Panc1 (cell line): Measurements from ENCODE around the gene CPXM1. TPM values are rescaled to one million over a fixed set of nuclear protein-coding genes. Genes with fewer than 3 reads are reported as not detected.
A peak's percentile ranks its signal among the peaks of the same experiment; 100 is the strongest.

Experiments used
- ATAC-seq: fragments of 200-7000 bp; cut with Tn5 transposase; 2 replicates; pipeline ENCODE4 v1.9.1; 2020; ENCODE audit warnings: mild to moderate bottlenecking, moderate library complexity
- BruUV-seq: library from RNA; stranded (reverse); fragments of 400-500 nt; replicated peaks from 2 replicates; lab custom pipeline; 2021; lab: Mats Ljungman, UMichigan
- CTCF ChIA-PET: fragments of 300-600 bp; sonication (Branson Sonifier 250); formaldehyde crosslinking; loops from one replicate; lab custom pipeline; 2022; ENCODE audit warnings: antibody characterized with exemption; lab: Charles Lee
- POLR2A ChIA-PET: fragments of 300-600 bp; sonication (Branson Sonifier 250); formaldehyde crosslinking; loops from one replicate; lab custom pipeline; 2022; ENCODE audit warnings: antibody characterized with exemption; lab: Charles Lee
- DNase-seq: peaks from one replicate; pipeline ENCODE4 v3.0.0-alpha.2; 2010; ENCODE audit warnings: low read depth, low spot score
- H3K27ac ChIP-seq: 2 replicates; pipeline ENCODE4 v1.5.1; 2011; ENCODE audit warnings: mild to moderate bottlenecking, low read length, inconsistent platforms
- H3K27me3 ChIP-seq: fragments of 200-500 bp; sonication (Bioruptor generic); 2 replicates; pipeline ENCODE4 v1.6.0; 2014; ENCODE audit warnings: low read length, inconsistent platforms; ENCODE audit not compliant: control insufficient read depth, insufficient read depth
- H3K36me3 ChIP-seq: fragments of 200-500 bp; sonication (Bioruptor generic); 2 replicates; pipeline ENCODE4 v1.5.1; 2014; ENCODE audit warnings: inconsistent platforms, mild to moderate bottlenecking, low read length, moderate library complexity; ENCODE audit not compliant: control insufficient read depth, insufficient read depth
- H3K4me1 ChIP-seq: 2 replicates; pipeline ENCODE4 v1.5.1; 2011; ENCODE audit warnings: inconsistent platforms, mild to moderate bottlenecking, low read length, moderate library complexity; ENCODE audit not compliant: control insufficient read depth, insufficient read depth
- H3K4me3 ChIP-seq, 2 experiments: 2 replicates each; pipeline ENCODE4 v1.5.1; 2011 to 2012; ENCODE audit warnings: low read depth in 2 of 2, low read length in 2 of 2, mild to moderate bottlenecking in 2 of 2, inconsistent platforms in 1 of 2, moderate library complexity in 1 of 2
- H3K9me3 ChIP-seq: fragments of 200-500 bp; sonication (Bioruptor generic); 2 replicates; pipeline ENCODE4 v1.5.1; 2014; ENCODE audit warnings: low read depth, mild to moderate bottlenecking, inconsistent platforms, low read length, moderate library complexity; ENCODE audit not compliant: control insufficient read depth, insufficient read depth
- CTCF ChIP-seq: fragments of 450-650 bp; IDR thresholded peaks from 2 replicates; pipeline ENCODE4 v1.5.1; 2017; ENCODE audit warnings: mild to moderate bottlenecking
- POLR2AphosphoS5 ChIP-seq: IDR thresholded peaks from 2 replicates; pipeline ENCODE4 v1.6.1; 2012; ENCODE audit warnings: mild to moderate bottlenecking, low read depth, low read length, moderate library complexity
- REST ChIP-seq, 2 experiments: IDR thresholded peaks; 2 replicates each; pipeline ENCODE4 v1.6.1; 2011 to 2012; ENCODE audit warnings: low read depth in 2 of 2, control low read depth in 1 of 2, low read length in 1 of 2, mild to moderate bottlenecking in 1 of 2, moderate library complexity in 1 of 2; ENCODE audit not compliant: insufficient read depth in 1 of 2
- SIN3A ChIP-seq: IDR thresholded peaks from 2 replicates; pipeline ENCODE4 v1.6.1; 2012; ENCODE audit warnings: low read depth, mild to moderate bottlenecking, low read length, moderate library complexity, borderline replicate concordance; ENCODE audit not compliant: insufficient read depth
- TCF7L2 ChIP-seq: IDR thresholded peaks from 2 replicates; pipeline ENCODE4 v1.6.1; 2011; ENCODE audit warnings: mild to moderate bottlenecking, low read depth, low read length, inconsistent platforms
- in situ Hi-C: cut with HindIII; loops from 2 replicates; pipeline ENCODE4 v1.10.0; 2016; ENCODE audit warnings: low sequenced_read_pairs, low pct_unique_long_range_greater_than_20kb
- intact Hi-C: fragments of 100-400 bp; cut with micrococcal nuclease; formaldehyde crosslinking; loops from one replicate; pipeline ENCODE4 v1.10.0; 2022; ENCODE audit not compliant: unreplicated experiment
- total RNA-seq: library from RNA; stranded (reverse); gene quantifications from one replicate; pipeline ENCODE4 v1.2.1, GENCODE V29; 2021; ENCODE audit not compliant: unreplicated experiment

The CPXM1 gene
- total RNA-seq, 1 experiment from 2014 or later = not detected

DNA sequence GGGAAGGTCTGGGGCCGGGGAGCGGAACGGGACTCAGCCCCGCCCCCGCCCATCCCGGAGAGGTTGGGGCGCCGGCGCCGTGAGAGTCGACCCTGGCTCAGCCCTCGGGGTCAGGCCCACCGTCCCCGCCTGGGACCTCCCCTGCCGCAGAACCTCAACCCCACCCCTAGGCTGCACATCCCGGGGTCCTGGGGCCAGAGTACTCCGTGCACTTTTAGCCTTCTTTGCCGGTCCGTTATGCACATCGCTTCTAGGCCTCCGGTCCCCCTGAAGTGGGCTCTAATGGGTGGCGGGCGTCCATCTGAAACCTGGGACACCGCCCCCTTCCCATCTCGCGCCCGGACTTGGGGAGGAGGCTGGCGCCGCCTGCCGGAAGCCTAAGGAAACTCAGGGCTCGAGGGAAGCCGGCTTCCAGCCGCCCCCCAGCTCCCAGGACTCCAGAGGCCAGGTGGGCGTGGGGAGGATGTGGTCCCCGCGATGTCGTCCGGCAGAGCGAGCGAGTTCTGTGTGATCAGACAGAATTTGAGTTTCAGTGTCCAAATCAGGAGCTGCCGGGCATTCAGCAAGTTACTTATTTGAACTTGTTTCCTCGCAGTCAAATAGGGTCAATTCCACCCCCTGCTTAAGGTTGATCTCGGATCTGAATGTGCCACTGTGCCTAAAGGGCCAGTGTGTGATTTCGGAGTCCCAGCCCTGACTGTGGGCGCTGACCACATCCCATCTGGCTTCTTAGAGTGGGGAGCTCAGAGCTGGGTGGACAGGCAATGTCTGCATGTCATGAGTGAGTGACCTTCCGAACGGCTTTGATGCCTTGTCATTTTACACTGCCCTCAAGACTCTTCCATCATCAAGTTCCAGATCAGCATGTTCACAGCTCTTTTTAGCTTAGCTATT lies 47.6 kb downstream of the CPXM1 start:
- Histone ChIP-seq H3K9me3 (no peaks in the 10 kb centered on the region), H3K27me3 (no peaks in the 10 kb centered on the region), H3K36me3 (no peaks in the 10 kb centered on the region), H3K4me1 (peaks cover 11% of the 10 kb centered on the region), H3K27ac (no peak overlapping the region), H3K4me3 (peak overlapping the region; percentile 38 to 60)
- BruUV-seq = no TSS peak
- ChIA-PET CTCF (interaction anchor here (0.6 kb wide), 2 partner anchors 16 to 454 kb away, joined by 5 to 6 read pairs; no protein-coding TSS in a partner anchor), POLR2A (no interaction called here)
- no peak for DNase-seq
- peak; percentile 29; the same call in 1 of the 2 replicates for ATAC-seq
- in situ Hi-C loops (no loop called here), intact Hi-C loops (no loop called here)
- no peak for TF ChIP-seq POLR2AphosphoS5
- no peak for TF ChIP-seq TCF7L2
- TF ChIP-seq CTCF = peak; percentile 97
- TF ChIP-seq REST (IDR thresholded peaks at IDR 0.05; ENCODE audit: insufficient read depth in 1 of 2, low read depth in 2 of 2, low read length in 1 of 2) = no peak
- no peak for TF ChIP-seq SIN3A

- no peaks in the 10 kb centered on the region for H3K9me3 ChIP-seq
- no peaks in the 10 kb centered on the region for H3K27me3 ChIP-seq
- H3K27ac ChIP-seq = no peak overlapping the region
- no peaks in the 10 kb centered on the region for H3K36me3 ChIP-seq
- BruUV-seq = no TSS peak
- H3K4me1 ChIP-seq = peaks cover 11% of the 10 kb centered on the region
- DNase-seq = no peak
- no peak for TF ChIP-seq REST (IDR thresholded peaks at IDR 0.05; ENCODE audit: insufficient read depth in 1 of 2, low read depth in 2 of 2, low read length in 1 of 2)
- TF ChIP-seq TCF7L2 = no peak
- no peak for TF ChIP-seq CTCF
- no peak for TF ChIP-seq POLR2AphosphoS5
- no peak for TF ChIP-seq SIN3A
- intact Hi-C loops = no loop called here
- peak; percentile 67 for ATAC-seq
- ChIA-PET POLR2A (interaction anchor here (0.7 kb wide), 1 partner anchor 88 kb away, joined by 6 read pairs; no protein-coding TSS in a partner anchor), CTCF (interaction anchor here (0.6 to 0.7 kb wide), 4 partner anchors 15 to 454 kb away, joined by 5 to 10 read pairs (median 6); partner anchors contain the start of gene IDH3B)
- peak overlapping the region; percentile 38 to 60 for H3K4me3 ChIP-seq
- in situ Hi-C loops = no loop called here
These were observed 48.4 kb downstream of the CPXM1 start for GRCh38 chr20:2751878-2752566.
